ENCODE results near the gene PTPRT.

PTPRT gene

GRCh38 chr20:42524058-42524457 lies 665.6 kb downstream of the PTPRT start:
- no peak for DNase-seq (ENCODE audit: low read depth)
- H3K4me3 ChIP-seq (ENCODE audit: low read depth, low read length), result no peak overlapping the region
- TF ChIP-seq MYC (IDR thresholded peaks at IDR 0.05; ENCODE audit: low read depth, low read length) (no peak), MAX (IDR thresholded peaks at IDR 0.05; ENCODE audit: low read depth, low read length) (no peak), CTCF (IDR thresholded peaks at IDR 0.05; ENCODE audit: low read depth, low read length) (no peak), POLR2A (IDR thresholded peaks at IDR 0.05; ENCODE audit: extremely low read depth, insufficient read length) (no peak)

- no peak for DNase-seq (ENCODE audit: low read depth)
- no peak overlapping the region for H3K4me3 ChIP-seq (ENCODE audit: low read depth, low read length)
- no peak for TF ChIP-seq MYC (IDR thresholded peaks at IDR 0.05; ENCODE audit: low read depth, low read length)
- no peak for TF ChIP-seq POLR2A (IDR thresholded peaks at IDR 0.05; ENCODE audit: extremely low read depth, insufficient read length)
- no peak for TF ChIP-seq MAX (IDR thresholded peaks at IDR 0.05; ENCODE audit: low read depth, low read length)
- no peak for TF ChIP-seq CTCF (IDR thresholded peaks at IDR 0.05; ENCODE audit: low read depth, low read length)
Measured at GRCh38 chr20:42516692-42517091, 673.0 kb downstream of the PTPRT start.

GRCh38 chr20:42510686-42511085 lies 679.0 kb downstream of the PTPRT start:
- no peak overlapping the region for H3K4me3 ChIP-seq (ENCODE audit: low read depth, low read length)
- no peak for TF ChIP-seq CTCF (IDR thresholded peaks at IDR 0.05; ENCODE audit: low read depth, low read length)
- no peak for TF ChIP-seq MYC (IDR thresholded peaks at IDR 0.05; ENCODE audit: low read depth, low read length)
- TF ChIP-seq MAX (IDR thresholded peaks at IDR 0.05; ENCODE audit: low read depth, low read length), result no peak
- TF ChIP-seq POLR2A (IDR thresholded peaks at IDR 0.05; ENCODE audit: extremely low read depth, insufficient read length), result no peak
- DNase-seq (ENCODE audit: low read depth), result no peak

GRCh38 chr20:42507874-42508273 lies 681.8 kb downstream of the PTPRT start:
- TF ChIP-seq MAX (IDR thresholded peaks at IDR 0.05; ENCODE audit: low read depth, low read length) (no peak), POLR2A (IDR thresholded peaks at IDR 0.05; ENCODE audit: extremely low read depth, insufficient read length) (no peak), MYC (IDR thresholded peaks at IDR 0.05; ENCODE audit: low read depth, low read length) (no peak), CTCF (IDR thresholded peaks at IDR 0.05; ENCODE audit: low read depth, low read length) (no peak)
- no peak overlapping the region for H3K4me3 ChIP-seq (ENCODE audit: low read depth, low read length)
- DNase-seq (ENCODE audit: low read depth), result no peak

- no peak for TF ChIP-seq MAX (IDR thresholded peaks at IDR 0.05; ENCODE audit: low read depth, low read length)
- H3K4me3 ChIP-seq (ENCODE audit: low read depth, low read length), result no peak overlapping the region
- no peak for DNase-seq (ENCODE audit: low read depth)
Measured at GRCh38 chr20:42506397-42506796, 683.3 kb downstream of the PTPRT start.

- no peak for DNase-seq (ENCODE audit: low read depth)
- H3K4me3 ChIP-seq (ENCODE audit: low read depth, low read length), result no peak overlapping the region
- TF ChIP-seq MYC (IDR thresholded peaks at IDR 0.05; ENCODE audit: low read depth, low read length), result no peak
- TF ChIP-seq CTCF (IDR thresholded peaks at IDR 0.05; ENCODE audit: low read depth, low read length), result no peak
- no peak for TF ChIP-seq MAX (IDR thresholded peaks at IDR 0.05; ENCODE audit: low read depth, low read length)
- no peak for TF ChIP-seq POLR2A (IDR thresholded peaks at IDR 0.05; ENCODE audit: extremely low read depth, insufficient read length)
Measured at GRCh38 chr20:42502591-42502990, 687.1 kb downstream of the PTPRT start.

Measured in NB4 (cell line).